Measurements from ENCODE around the gene ALX1.

ALX1 gene

GRCh38 chr12:85280165-85280983 lies at the start of gene ALX1:
ALX1 (plus strand) TSS chr12:85280220; CDS start chr12:85280262, 42 bp downstream.
- peak; percentile 53 for DNase-seq (ENCODE audit: low read depth, low spot score)

- DNase-seq (ENCODE audit: low read depth, low spot score) = no peak
These were observed 42.7 kb upstream of the ALX1 start for GRCh38 chr12:85237327-85237726.

- no peak for DNase-seq (ENCODE audit: low read depth, low spot score)
These were observed 35.5 kb upstream of the ALX1 start for GRCh38 chr12:85244561-85244960.

GRCh38 chr12:85253853-85254252 lies 26.2 kb upstream of the ALX1 start:
- no peak for DNase-seq (ENCODE audit: low read depth, low spot score)

DNA sequence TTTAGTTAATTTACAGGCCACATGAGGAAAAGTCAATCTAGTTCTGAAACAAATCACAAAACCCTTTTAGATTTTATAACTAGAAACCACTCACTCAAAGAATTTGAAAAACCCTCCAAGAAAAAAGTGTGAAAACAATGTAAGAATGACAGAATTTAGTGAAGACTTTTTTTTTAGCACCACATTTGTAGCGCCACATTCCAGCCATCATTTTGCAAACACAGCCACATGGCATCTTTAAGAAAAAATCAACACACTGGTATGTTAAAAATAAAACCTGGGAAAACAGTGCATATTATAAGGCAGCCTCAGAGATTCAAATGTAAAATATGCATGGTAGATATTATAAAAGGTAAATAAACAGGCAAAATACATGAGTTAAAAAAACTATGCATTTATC lies 22.3 kb upstream of the ALX1 start:
- DNase-seq (ENCODE audit: low read depth, low spot score) = no peak

DNA sequence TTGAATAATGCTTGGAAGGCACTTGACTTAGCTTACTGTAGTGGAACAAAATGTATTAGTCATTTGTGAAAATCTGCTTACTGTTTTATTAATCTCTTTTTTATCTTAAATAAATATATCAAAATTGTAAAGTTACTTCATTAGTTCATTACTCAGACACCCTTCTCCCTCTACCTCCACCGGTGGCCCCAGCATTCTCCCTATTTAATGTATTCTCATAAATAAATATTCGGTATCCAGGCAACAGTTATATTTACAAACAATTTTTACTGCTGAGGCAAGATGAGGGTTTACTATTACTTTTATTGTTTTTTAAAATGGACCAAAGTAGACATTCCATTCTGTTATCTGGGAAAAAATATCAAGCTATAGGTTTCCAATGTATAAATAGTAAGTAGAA lies 19.6 kb upstream of the ALX1 start:
- DNase-seq (ENCODE audit: low read depth, low spot score) = no peak

DNA sequence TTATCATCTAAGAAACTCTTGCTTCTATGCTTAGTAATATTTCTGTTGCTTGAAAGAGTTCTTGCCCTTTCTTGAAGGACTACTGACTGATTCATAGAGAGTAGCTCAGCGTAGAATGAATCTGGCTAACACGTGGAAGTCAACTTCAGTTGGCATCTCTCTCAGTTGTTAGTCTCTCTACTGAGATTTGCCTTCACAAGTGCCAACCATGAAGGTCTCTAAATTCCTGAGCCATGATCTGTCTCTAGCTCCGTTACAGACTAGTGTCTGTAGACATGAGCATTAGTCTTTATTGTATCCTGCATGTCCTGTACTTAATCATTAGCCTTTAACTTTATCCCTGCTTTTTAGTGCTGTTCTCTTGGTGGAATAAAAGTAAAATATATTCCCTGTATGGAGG lies 19.1 kb upstream of the ALX1 start:
- DNase-seq (ENCODE audit: low read depth, low spot score) = no peak

DNA sequence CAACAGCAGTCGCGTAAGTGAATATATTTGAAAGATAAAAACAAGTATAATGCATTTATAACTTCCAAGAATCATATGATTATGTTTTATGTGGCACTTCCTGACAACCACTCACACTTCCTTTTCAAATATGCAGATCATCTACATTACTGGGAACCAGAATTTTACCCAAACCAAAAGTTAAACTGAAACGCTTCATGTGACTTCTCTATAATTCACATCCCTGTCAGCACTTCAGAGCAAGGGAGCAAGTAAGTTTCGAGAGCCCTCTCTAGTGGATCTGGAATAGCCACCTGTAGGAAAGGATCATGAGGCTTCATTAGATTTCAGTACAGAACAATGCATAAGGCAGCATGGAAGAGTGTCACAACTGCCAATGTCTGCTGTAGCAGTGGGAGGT lies 13.7 kb upstream of the ALX1 start:
- no peak for DNase-seq (ENCODE audit: low read depth, low spot score)

DNA sequence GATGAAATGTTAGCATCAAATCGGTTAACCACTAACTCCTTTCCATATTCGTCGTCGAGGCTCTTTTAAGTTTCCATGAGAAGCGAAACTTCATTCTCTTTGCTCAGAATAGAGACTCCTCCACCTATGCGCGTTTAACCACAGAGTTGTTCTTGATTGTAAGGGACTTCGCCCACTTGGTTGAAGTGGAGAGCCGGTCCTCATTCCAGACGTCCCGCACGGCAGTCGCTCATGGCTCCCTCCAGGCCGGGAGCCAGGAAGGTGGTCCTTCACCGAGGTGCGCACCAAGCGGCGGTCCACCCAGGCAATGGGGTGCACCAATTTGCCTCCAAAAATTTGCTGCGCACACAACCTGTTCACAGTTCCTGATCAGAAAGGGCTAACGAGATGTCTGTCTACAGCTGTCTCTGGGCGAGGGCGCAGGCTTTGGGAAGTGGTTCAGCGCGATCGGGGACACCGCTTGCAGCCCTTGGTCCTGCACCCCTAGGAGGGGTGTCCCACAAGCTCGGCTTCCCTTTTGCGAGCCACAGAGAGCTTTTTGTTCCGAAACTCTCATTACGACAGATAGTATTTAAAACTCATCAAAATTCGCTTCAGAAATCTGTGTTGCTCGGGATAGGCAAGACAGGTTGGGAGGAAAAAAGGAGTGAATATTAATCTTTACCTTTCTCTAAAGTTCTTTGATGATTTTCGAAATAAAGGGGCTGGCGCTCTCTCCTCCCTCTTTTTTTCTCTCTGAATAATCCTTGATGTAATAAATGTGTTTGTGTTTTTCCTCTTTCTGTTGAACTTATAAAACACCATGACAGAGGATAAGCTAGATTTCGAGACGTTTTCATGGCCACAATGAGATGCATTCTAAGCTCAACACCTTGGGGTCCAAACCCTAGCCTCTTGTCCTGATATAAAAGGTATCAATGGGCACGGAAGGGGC lies 6.4 kb upstream of the ALX1 start:
- DNase-seq (ENCODE audit: low read depth, low spot score) = no peak

DNA sequence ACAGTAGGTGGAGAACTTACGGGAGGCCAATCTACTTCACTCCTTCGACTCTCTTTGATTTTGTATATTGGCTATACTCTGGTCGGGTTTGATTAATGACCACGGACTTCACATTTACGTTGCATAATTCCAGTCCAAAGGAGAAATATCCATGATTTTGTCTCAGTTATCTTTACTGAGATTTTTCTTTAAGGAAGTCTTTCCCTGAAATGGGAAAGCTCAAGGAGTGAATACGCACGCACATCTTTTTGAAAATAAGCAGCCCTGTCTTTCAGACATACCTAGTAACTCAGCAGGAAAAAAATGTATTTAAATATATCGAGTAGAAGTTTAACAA lies 5.7 kb upstream of the ALX1 start:
- DNase-seq (ENCODE audit: low read depth, low spot score) = no peak

- no peak for DNase-seq (ENCODE audit: low read depth, low spot score)
These were observed 4.6 kb upstream of the ALX1 start for GRCh38 chr12:85275374-85275773.

DNA sequence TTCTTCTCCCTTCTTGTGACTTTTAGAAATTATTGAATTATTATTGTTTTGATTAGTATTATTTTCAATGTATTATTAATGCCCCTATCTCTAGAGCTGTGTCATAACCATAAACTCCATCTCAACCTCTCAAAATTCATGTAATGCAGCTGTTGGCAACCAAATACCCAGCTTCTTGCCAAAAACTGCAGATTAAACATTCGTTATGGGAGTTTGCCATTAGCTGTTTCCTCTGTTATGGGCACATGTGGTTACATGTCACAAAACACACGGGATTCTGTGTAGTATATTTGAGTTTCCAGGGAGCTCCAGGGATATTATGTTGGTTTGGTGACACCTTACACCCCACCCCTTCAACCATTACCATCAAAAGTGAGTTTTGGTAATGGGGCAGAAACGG lies 2.8 kb upstream of the ALX1 start:
- no peak for DNase-seq (ENCODE audit: low read depth, low spot score)

GRCh38 chr12:85277900-85278597 lies 2.0 kb upstream of the ALX1 start:
- DNase-seq (ENCODE audit: low read depth, low spot score) = no peak

DNA sequence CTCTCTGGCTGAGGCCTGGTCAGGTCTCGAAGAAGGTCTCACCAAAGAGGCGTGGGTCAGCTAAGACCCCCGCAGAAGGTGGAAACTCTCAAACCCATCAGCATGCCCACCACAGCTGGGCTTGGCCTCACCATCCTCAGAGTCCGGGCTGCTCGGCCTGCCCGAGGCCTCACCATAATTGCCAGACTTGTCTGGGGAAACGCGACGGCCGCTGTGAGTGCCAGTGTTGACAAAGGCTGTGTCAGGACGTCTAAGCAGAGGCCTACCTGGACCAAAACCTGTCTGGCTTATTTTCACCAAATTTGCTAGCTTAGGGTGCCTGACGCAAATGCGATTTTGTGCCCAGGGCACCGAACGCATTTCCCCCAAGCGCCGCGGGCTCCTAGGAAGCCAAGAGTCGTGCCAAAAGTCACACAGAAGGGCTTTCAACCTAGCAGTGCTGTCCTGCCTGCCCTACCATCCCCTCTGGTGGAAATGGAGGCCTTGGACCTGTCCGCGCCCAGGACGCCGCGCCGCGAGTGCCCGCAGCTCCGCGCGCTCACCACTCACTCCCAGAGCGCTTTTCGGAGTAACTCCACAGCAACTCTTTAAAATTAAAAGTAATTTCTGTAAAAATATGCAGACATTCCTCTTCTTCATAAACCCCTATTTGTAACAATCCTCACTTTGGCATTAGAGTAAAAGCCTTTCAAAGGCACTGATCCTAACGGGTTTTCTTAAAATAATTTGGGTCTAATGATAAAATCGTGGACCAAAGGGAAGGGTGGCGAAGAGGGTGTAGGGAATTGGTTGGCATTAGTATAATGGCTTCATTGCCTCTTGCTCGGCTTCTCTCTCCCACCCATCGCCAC lies 1.2 kb upstream of the ALX1 start:
- DNase-seq (ENCODE audit: low read depth, low spot score) = no peak

DNA sequence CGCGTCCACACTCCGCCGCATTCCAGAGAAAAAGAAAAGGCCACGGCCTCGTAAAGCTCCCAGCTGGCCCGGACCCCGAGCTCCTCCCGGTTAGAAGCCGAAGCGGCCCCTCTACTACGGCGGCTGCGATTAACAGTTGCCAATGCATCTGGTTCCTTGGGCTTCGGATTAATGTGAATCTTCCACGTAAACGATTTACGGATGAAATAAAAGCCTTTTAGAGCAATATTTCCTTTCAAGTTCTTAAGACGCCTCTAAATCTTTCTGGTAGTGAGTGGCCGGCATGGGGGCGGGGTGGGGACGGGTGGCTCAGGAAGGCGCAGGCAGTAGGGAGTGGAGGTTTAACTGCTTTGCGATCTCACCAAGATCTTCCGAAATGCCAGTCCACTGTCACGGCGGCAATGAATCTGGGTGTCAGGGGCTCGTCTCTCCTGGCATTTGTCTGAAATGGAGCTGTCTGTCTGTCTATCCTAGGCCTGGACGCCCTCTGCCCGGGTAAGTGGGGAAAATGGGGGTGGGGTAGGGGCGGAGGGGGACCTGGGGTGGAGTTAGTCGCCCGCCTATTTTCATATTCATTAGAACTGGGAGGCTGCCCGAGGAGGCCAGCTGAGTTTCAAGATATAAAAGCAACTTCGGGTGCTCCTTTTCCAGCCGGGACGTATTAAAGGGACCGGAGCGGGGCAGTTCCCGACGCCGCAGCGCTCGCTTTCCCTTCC lies 413 bp upstream of the ALX1 start:
- peak; percentile 26 for DNase-seq (ENCODE audit: low read depth, low spot score)

DNA sequence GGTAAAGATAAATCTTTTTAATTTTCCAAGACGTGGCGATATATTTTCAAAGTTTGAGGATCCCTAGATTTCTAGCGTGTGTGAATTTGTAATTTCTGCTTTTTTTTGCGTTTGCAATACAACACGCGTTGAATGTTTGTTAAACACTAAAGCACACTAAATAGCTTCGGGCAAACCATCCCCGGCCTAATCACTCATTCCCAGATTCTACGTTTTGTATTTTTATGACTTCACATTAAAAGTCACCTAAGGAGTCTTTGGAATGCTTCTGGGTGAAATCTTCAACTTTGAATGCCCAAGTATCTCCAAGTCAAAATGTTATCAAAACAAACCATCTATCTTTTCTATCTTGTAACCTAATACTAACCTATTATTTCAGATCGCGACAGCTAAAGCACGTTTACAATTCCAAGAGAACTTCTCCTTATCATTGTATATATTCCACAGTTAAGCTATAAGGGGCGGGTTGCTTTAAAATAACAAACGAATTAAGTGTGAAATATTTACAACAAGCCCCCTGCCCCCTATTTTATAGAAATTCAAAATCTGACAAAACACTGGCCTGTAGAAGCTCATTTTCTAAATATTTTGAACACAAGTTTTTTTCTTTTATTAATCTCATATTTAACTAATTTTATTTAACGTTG lies 1.1 kb downstream of the ALX1 start:
- DNase-seq (ENCODE audit: low read depth, low spot score) = no peak

DNA sequence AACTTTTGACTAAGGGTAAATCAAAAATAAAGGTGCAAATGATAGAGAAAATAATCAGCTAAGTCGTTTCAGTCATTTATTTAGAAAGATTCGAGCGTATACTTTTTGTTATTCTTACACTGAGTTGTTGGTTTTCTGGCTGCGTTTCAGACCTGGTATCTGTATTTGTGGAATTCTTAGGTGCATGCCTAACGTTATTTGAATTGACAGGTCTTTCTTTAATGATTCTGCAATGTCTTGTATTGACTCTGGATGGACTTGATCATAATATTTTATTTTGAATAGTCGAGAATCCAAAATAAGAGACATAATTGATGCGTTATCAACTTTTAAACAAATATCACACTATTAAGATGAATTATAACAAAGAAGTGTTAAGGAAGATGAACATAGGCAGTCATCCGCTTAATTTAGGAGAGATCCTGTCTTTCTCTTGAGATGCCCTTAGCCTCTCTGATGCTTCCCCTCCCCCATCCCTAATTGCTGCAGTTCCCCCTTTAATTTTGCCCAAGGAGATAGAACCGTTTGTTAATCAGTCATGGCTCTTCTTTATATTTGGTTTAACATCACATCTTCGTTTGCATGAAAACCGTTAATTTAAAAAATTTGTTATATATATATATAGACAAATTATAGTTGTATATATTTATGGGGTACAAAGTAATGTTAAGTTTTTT lies 1.8 kb downstream of the ALX1 start:
- no peak for DNase-seq (ENCODE audit: low read depth, low spot score)

DNA sequence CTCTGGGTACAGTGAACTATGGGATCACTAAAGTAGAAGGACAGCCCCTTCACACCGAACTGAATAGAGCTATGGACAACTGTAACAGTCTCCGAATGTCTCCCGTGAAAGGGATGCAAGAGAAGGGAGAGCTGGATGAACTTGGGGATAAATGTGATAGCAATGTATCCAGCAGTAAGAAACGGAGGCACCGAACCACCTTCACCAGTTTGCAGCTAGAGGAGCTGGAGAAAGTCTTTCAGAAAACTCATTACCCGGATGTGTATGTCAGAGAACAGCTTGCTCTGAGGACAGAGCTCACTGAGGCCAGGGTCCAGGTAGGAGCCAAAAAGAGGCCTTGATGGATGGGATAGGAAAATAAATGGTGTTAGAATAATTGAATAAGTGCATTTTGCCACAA lies 3.5 kb downstream of the ALX1 start:
- DNase-seq (ENCODE audit: low read depth, low spot score) = no peak

DNA sequence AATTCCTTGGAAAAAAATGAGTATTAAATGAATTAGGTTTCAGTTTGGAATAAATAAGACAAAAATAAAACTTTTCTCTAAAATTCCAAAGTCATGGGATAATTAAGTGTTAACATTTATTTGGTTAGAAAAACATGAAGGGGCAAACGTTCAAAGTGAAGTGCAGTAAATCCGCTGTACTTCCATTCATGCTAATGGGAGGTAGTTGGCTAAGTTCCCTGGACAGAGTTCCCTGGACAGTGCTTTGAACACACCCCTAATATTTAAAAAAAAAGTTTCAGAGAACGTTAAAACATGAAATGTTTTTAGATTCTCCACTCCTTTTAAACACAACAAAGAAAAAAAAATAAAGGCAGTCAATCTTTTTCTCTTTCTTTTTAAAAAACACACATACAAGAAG lies 16.3 kb downstream of the ALX1 start:
- DNase-seq (ENCODE audit: low read depth, low spot score) = no peak

- DNase-seq (ENCODE audit: low read depth, low spot score) = no peak
These were observed 19.0 kb downstream of the ALX1 start for GRCh38 chr12:85299053-85299452.

Data from smooth muscle cell of the brain vasculature (primary cell).